Stimulated activated CD8-positive, alpha-beta memory T cell treated with anti-CD3 and anti-CD28 coated beads, Interleukin-15, amount 100 ng/mL, for 1 hour (primary cell): Measurements from ENCODE around the gene MAP3K20.
"Not testable (repeated sequence)": the region's sequence is repeated elsewhere in the genome, so short reads cannot be mapped to it uniquely, and the experiment has no call there.

Experiments used
- DNase-seq: peaks from one replicate; pipeline ENCODE4 v3.0.0-alpha.2; 2020; ENCODE audit warnings: low read depth

The MAP3K20 gene

DNA sequence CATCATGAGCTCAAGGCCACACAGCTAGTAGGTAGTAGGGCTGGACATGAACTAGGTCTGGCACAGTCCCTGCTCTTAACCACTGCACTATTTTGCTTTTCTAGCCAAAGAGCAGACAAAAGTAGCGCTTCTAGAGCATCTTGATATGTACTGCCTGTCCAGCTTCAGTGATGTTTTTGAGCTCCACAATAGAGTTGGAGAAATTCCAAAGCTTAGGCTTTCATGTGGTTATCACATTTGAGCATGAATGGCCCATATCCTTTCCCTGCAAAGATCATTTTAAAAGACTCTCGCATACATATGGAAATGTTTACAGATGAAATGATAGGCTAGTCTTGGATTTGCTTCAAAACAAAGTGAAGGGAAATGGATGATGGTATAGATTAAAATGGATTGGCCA lies 128.7 kb downstream of the MAP3K20 start:
- DNase-seq: no peak

DNA sequence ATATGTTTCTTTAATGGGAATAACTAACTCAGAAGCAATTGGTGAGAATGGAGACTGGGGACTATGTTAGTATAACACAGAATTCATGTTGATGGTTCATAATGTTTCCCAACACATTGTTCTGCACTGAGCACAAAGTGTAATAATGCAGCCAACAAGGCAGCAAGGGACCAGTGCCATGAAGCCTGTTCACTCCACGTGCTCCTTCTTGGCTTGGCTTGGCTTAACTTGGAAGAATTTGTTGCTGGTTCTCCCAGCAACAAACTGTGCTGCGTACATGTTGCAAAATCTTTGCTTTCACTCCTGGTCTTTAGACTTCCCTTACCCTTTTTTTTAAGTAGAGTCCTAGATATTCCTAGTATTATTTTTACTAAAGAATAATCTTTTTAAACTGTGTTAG lies 129.7 kb downstream of the MAP3K20 start:
- no peak for DNase-seq

DNA sequence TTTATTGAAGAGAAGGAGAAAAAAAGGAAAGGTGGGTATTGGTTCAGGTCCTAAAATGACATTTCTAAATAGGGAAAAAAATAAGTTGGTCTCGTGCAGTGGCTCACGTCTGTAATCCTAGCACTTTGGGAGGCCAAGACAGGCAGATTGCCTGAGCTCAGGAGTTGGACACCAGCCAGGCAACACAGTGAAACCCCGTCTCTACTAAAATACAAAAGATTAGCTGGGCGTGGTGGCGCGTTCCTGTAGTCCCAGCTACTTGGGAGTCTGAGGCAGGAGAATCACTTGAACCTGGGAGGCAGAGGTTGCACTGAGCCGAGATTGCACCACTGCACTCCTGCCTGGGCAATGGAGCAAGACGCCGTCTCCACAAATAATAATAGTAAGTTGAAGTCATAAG lies 131.5 kb downstream of the MAP3K20 start:
- DNase-seq: not testable (repeated sequence)

DNA sequence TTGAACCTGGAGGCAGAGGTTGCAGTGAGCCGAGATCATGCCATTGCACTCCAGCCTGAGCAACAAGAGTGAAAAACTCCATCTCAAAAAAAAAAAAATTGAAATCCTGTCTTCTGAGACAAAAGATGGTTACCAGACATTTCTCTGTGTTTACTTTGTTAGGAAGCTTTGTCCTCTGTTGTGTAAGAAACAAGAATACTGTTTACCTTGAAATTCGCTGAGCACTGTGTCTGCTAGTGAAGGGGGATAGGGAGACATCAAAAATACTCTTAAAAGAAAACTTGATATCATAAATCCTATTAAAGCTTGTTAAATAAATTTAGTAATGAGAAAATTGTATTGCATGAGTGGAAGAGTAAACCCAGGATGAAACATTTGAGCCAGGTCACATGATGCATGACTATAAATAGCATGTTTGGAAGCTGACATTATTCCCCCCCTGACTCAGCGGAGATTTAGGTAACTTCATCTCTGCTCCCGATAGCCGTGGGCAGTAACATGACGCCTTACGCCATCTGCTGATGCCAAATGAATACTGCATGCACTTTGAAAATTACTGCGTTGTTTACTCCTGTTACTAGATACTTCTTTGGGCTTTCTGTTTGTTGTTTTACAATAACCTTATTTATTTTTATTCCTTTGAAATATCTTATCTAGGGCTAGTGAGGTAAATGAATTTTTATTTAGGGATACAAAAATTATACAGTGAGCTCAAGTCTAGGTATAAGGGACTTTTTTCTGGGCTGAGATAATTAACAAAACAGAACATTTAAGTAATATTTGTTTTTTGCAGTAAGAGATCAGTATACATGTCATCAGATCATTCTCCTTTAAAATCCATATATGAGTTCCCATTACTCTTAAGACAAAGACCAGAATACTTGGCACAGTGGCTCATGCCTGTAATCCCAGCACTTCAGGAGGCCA lies 134.9 kb downstream of the MAP3K20 start:
- peak; percentile 10 for DNase-seq

DNA sequence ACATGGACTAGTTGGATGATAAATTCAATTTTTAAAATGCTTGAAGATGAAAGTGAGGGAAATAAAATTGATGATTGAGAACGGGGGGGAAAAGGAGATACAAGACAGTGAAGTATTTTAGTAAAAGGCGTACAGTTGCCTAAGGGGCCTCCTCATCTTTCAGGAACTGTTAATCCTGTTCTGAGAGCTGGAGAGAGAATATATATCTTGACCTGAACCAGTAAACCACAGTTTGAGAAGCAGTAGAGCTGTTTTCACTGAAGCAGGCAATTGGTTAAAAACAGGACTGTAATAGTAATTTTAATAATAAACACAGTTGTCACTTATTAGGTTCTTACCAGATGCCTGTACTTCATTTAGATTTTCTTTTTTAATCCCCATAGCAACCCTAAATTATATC lies 137.5 kb downstream of the MAP3K20 start:
- no peak for DNase-seq

DNA sequence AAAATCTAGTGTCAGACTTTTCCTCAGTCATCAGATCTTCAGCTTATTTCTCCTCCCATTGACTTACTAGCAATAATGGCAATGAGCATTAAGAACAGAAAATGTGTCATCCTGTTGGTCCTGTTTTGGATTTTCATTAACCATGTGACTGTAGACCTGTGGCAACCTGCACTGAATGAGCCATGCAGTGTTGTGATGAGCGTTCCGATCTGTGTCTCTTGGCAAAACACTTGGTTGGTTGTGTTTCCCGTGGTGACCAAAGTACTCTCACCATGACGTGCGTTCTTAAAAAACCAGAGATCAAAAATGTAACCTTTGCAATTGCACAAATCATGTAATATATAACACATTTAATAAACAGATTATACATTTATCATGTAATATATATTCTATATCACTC lies 138.6 kb downstream of the MAP3K20 start:
- DNase-seq: no peak

DNA sequence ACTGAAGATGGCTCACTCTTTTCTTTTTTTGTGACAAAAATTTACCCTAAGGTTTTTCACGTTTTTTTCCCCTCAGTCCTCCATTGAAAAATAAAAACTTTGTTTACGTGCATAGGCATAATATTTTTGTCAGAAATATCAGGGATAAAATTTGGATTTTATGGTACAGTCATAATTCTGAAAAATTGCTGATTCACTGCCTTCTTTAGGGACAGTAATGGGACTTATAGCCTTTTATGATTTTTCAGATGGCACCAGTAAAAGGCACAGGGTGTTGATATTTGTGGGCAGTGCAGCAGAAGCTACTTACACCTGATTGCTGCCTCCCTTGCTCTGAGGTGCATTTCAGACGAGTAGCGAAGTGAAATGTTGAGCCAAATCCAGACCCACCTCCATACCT lies 139.7 kb downstream of the MAP3K20 start:
- no peak for DNase-seq

DNA sequence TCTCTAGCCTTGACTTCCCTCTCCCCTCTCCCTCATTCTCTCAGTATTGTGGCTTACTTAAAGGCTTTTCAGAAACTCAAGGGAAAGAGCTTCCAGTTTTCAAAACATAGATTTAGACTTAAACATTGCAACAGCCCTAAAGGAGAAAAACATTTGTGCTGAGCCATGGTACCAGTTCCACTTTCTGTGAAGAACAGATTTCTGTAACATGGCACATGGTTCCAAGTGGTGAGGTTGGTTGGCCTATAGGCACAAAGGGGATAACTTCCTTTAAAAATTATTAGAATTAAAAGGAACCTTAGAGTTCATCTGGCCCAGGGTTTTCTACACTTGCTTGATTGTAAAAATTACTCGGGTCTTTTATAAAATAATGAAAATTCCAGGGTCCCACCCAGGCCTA lies 140.4 kb downstream of the MAP3K20 start:
- DNase-seq: no peak

DNA sequence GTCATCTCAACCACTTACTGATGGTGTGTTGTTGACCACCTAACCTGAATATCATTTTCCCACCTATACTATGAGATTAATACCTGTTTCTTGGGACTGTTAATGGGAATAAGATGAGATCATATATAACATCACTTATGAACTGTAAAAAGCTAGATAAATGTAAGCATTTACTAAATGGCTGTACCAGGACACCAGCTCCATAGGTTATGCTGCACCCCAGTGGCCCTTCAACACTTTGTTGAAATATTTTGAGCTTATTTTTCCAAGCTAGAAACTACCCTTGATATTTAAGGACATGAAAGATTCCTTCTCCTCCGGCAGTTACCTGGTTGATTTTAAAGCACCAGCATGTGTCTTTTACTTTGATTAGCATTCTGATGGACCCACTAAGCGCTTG lies 141.0 kb downstream of the MAP3K20 start:
- DNase-seq: no peak

DNA sequence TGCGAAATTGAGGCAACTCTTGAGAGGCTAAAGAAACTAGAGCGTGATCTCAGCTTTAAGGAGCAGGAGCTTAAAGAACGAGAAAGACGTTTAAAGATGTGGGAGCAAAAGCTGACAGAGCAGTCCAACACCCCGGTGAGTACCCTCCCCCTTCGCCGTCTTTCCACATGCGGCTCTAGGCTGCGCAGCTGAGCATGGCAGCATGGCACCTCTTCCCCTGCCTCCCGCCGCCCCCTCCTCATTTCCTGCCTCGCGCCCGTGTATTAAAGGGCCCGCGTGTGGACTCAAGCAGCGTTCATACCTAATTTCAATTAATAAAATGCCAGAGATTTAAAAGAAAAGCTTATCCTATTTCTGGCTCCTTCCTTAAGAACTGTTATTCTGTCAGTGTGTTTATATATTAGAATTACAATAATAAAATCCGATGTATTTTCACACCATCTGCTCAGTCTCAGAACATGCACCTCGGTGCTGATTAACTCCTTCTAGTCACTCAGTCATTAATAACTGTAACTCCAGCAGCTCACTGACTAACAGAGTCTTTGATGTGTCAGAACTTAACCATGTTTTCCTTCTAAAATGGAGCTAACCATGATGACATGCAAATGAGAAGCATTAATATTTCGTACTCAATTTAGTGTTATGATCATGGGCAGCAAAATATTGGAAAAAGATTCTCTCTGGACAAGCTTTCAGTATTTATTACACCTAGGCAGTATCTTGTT lies 141.6 kb downstream of the MAP3K20 start:
- DNase-seq: no peak

DNA sequence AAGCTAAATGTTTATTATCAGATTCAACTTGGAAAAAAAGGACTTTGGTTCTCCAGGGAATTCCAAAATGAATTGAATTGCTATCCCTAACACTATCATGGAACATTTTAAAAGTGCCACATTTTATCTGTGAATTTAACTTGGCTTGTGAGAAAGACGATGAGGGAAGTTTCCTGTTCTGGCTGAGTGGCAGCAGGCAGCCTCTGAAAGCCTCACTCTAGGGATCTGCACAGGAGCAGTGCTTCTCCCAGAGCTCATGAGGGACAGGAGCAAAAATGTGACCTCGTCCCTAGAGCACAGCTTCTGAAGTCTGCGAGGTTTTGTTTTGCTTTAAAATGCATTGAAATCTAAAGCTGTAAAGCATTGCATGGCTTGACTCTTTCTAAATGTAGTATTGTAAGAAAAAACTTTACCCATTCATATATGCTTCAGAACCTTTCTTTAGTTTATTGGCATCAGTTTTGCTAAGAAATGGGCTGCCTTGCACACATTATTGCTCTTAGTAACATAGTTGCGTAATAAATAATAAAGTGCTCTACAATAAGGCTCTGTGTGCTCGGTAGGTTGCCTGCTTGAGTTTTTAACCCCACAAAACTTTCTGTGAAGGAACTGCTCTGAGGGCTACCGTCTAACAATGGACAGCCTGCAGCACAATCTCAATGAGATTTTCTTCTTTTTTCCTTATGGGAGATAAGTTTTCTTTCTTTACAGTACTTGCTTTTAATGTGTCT lies 142.8 kb downstream of the MAP3K20 start:
- DNase-seq: no peak

DNA sequence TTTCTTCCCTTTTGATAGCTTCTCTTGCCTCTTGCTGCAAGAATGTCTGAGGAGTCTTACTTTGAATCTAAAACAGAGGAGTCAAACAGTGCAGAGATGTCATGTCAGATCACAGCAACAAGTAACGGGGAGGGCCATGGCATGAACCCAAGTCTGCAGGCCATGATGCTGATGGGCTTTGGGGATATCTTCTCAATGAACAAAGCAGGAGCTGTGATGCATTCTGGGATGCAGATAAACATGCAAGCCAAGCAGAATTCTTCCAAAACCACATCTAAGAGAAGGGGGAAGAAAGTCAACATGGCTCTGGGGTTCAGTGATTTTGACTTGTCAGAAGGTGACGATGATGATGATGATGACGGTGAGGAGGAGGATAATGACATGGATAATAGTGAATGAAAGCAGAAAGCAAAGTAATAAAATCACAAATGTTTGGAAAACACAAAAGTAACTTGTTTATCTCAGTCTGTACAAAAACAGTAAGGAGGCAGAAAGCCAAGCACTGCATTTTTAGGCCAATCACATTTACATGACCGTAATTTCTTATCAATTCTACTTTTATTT lies 145.6 kb downstream of the MAP3K20 start:
- no peak for DNase-seq

DNA sequence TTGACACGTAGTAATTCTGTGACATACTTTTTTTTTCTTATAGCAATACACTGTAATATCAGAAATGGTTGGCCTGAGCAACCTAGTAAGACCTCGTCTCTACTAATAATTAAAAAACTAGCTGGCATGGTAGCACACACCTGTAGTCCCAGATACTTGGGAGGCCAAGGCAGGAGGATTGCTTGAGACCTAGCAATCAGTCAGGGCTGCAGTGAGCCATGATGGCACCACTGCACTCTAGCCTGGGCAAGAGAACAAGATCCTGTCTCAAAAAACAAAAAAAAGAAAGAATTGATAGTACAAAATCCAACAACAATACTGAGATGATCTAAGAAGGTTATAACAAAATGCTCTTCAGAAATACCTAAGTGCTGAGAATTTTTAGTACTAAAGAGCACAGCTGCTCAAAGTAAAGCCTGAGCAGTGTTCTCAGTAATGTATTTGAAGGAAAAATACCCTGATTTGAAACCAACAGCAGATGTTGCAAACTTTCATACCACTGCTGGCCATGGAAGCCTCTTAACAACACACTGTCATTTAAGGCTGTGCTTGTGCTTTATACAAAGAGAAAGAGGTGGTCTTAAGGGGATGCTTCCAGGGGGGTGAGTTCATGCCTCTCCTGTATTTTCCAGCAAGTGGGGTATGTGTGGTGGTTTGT lies 146.4 kb downstream of the MAP3K20 start:
- no peak for DNase-seq

DNA sequence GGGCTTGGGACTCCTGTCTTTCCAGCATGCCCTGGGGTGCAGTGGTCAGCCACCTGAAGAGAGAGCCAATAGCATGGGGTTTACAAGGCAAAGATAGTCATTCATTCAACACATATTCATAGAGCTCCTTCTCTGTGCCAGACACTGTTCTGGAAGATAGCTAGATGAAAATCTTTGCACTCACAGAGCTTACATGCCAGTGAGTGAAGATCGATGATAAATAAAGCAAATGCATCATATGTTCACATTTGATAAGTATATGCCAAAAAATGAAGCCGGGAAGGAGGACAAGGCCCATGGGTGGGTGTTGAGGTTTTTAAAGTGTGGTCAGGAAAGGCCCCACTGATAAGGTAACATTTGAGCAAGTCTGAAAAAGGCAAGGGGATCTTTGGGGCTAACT lies 148.2 kb downstream of the MAP3K20 start:
- no peak for DNase-seq

DNA sequence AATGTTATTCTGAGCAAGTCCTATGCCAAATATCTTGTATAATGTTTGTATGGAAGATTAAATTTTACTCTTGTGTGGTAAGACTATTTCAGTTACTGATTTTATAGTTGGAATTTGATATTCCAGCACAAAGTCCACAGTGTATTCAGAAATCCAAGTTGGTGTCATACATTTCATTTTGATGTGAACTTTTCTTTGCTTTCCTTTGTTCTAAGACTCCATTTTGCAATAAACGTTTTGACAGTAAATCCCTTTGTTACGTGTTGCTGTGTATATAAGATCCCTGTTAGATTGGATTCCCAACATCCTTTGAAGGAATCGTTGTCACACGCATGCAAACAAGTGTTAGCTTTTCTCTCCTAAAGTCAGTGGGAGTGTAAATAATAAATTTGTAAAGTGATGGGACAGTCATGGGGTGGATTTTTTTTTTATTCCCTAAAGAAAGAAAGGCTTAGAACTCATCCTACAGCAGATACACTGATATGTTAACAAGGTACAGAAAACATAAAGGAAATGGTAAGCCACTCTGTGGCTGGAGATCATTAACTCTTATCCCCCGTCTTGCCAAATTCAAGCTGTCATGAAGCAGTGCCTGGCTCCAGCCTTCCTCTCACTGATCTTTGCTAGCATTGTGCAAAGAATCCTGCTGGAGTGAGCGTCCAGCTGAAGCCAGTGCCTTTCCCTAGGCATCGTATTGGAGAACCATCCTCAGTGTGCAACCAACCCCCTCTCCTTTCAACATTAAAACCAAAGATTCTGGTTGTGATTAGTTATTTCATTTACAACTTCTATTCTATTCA lies 151.5 kb downstream of the MAP3K20 start:
- DNase-seq: no peak

DNA sequence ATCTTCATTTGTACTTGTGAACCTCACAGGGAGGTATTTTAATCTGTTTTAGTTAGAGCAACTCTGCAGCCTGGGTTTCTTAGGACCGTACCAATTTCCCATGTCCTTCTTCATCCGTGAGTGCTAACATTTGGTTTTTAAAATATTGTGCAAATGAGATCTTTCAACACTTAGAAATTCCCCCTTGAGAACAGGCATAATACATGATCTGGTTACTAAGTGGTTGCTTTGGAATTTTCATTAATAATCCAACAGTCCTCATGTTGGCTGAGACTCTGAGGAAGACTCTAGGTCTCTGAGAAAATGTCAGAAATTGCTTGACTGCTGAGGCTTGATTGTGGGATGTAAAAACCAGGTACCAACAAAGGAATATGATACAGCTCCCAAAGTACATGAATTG lies 153.4 kb downstream of the MAP3K20 start:
- DNase-seq: no peak

DNA sequence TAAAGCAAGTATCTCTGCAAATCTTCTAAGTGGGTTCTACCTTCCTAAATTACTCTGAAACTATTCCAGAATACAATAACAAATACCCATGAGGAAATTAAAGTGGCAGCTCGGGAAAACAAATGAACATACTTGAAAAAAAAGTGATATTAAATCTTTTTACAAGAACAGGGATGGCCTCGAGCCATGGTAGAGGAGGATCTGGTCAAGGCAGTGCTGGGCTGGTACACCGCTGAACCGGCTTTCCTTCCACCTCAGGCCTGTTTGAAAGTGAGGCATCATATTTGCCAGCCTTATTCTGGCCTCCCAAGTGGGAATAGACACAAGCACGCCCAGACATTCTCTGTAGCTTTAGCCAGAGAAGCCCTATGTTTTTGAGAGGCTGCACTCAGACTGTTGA lies 154.5 kb downstream of the MAP3K20 start:
- no peak for DNase-seq

DNA sequence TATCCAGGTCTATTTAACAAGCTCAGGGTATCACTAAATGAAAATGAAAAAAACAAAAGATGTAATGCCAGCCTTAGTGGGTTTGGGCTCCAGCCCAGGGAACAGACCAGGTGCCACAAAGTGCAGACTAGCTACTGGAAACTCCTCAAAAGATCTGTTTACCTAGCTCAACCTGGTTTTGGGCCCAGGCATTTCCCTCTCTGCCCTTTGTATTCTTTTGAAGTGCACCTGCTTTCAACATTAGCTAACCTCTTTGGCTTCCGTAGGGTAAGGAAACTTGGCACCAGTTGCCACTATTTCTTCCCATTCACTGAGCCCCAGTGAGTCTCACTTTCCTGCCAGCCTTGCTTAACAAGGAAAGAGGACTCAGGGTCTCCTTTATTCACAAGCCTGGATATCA lies 155.4 kb downstream of the MAP3K20 start:
- DNase-seq: no peak

DNA sequence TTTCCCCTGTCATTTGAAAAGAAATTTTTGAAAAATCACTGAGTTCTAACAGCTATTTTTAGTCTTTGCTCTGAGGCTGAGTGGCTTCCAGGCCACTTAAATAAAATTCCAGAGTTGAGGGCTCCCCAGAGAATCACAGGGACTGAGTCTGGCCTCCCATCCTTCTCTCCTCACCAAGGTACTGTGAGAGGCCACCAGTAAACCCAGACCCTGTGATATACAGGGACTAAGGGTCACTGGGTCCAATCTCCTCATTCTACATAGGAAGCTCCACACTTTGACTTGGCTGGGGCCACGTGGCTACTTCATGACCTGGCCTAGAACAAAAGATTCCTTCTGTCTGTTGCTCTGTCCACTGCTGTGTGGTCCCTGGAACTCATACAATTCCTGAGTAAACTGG lies 155.8 kb downstream of the MAP3K20 start:
- DNase-seq: no peak

DNA sequence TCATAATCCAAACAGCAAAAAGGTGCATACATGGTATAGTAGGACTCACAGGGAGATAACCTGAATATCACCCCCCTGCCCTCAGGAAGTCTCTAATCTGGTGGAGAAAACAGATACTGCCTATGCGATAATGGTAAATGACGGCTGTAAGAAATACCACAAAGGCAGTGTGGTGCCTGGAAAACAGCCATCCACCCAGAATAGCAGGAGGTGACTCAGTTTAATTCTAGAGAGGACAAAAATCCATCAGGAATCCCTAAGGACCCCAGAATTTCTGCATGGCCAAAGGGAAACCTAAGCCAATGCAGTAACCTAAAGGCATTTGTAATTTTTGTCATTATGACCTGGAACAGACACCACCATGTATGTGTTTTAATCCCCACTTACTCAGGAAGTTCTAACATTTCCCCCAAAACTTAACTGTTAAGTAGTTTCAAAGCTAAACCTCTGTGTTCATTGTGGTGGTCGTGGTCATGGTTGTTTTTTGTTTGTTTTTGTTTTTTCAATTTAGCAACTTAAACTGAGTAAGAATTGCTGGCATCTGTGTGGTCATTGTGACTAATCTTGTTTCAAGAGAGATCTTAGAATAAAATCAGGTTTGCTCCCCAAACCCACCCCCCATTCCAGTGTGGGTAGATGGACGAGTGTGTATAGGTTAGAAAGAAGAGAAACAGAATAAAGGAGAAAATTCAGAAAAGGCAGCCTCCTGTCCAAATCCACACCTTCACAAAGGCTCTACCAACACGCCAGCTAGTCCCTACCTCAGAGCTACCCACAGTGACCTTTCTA lies 157.5 kb downstream of the MAP3K20 start:
- DNase-seq: no peak
